ENCODE results near the gene ASCC1.

- TF ChIP-seq EP300 (IDR thresholded peaks at IDR 0.05; ENCODE audit: low read depth), result no peak
- no peak for TF ChIP-seq CTCF (IDR thresholded peaks at IDR 0.05)
- no peak for TF ChIP-seq POLR2A (IDR thresholded peaks at IDR 0.05)
Observed at GRCh38 chr10:72085864-72086465, 130.1 kb downstream of the ASCC1 start.
